Peyer's patch (tissue), 4 donors: ENCODE data around the gene SMYD3. TPM values are rescaled to one million over a fixed set of nuclear protein-coding genes. Genes with fewer than 3 reads are reported as not detected.

Source experiments
- DNase-seq, 3 donors: peaks; one replicate each; pipeline ENCODE4 v3.0.0-alpha.2; 2017 to 2019
- H3K27ac ChIP-seq, 4 donors: fragments of 200-600 bp; sonication (generic); one replicate each; pipeline ENCODE4 v1.5.1; 2016 to 2019
- H3K27me3 ChIP-seq, 2 donors: fragments of 200-600 bp; sonication (generic); one replicate each; pipeline ENCODE4 v1.5.1; 2019
- H3K36me3 ChIP-seq, 3 donors: fragments of 200-600 bp; sonication (generic); one replicate each; pipeline ENCODE4 v1.5.1; 2016 to 2019
- H3K4me1 ChIP-seq, 4 donors: fragments of 200-600 bp; sonication (generic); one replicate each; pipeline ENCODE4 v1.5.1; 2016 to 2019
- H3K4me3 ChIP-seq, 4 donors: fragments of 200-600 bp; sonication (generic); 1 replicate in 3 of 4; 2 replicates in 1 of 4; pipeline ENCODE4 v1.5.1; 2016 to 2019; ENCODE audit warnings: mild to moderate bottlenecking in 1 of 4
- H3K9me3 ChIP-seq, 4 donors: fragments of 200-600 bp; sonication (generic); one replicate each; pipeline ENCODE4 v1.5.1; 2016 to 2019; ENCODE audit warnings: mild to moderate bottlenecking in 1 of 4
- CTCF ChIP-seq, 6 experiments: fragments of 450-650 bp in 4 of 6; fragments of 200-600 bp in 2 of 6; sonication (generic) in 1 of 6; IDR thresholded peaks; one replicate each; pipeline ENCODE4 v1.5.1; 2017 to 2019; ENCODE audit warnings: antibody characterized with exemption in 6 of 6, mild to moderate bottlenecking in 3 of 6, moderate library complexity in 1 of 6
- POLR2A ChIP-seq, 2 donors: fragments of 450-650 bp; IDR thresholded peaks; one replicate each; pipeline ENCODE4 v1.5.1; 2017; ENCODE audit warnings: antibody characterized with exemption in 2 of 2, mild to moderate bottlenecking in 2 of 2, moderate library complexity in 2 of 2
- total RNA-seq, 4 donors: library from RNA; depleted of rRNA; stranded (reverse); fragments of >200 nt; gene quantifications; one replicate each; pipeline ENCODE4 v1.1.0, GENCODE V29; 2016

SMYD3 gene
- total RNA-seq, 4 donors from 2014 or later, result 19.8 to 55.3 (median 26.9) TPM

- Histone ChIP-seq H3K36me3 (no peaks in the 10 kb centered on the region), H3K4me1 (no peaks in the 10 kb centered on the region), H3K27me3 (no peaks in the 10 kb centered on the region), H3K9me3 (no peaks in the 10 kb centered on the region), H3K4me3 (no peak overlapping the region), H3K27ac (no peak overlapping the region)
- no peak for TF ChIP-seq POLR2A (IDR thresholded peaks at IDR 0.05)
- no peak for DNase-seq
These were observed 510.3 kb downstream of the SMYD3 start for GRCh38 chr1:245996811-245997210.

- no peak overlapping the region for H3K27ac ChIP-seq
- DNase-seq, result no peak
- no peaks in the 10 kb centered on the region for H3K9me3 ChIP-seq
- TF ChIP-seq POLR2A (IDR thresholded peaks at IDR 0.05), result no peak
- no peak for TF ChIP-seq CTCF (IDR thresholded peaks at IDR 0.05)
- H3K36me3 ChIP-seq, result no peaks in the 10 kb centered on the region
- H3K4me1 ChIP-seq, result no peaks in the 10 kb centered on the region
- no peak overlapping the region for H3K4me3 ChIP-seq
- H3K27me3 ChIP-seq, result no peaks in the 10 kb centered on the region
These were observed 511.6 kb downstream of the SMYD3 start for GRCh38 chr1:245995474-245995873.

GRCh38 chr1:245991266-245991665 is 515.8 kb downstream of the SMYD3 start:
- H3K4me1 ChIP-seq, result peaks cover 0 to 4% (median 0%) of the 10 kb centered on the region in 4 donors

GRCh38 chr1:245990315-245991022 is 516.6 kb downstream of the SMYD3 start:
- Histone ChIP-seq H3K27me3 (no peaks in the 10 kb centered on the region), H3K4me3 (no peak overlapping the region), H3K27ac (no peak overlapping the region), H3K9me3 (no peaks in the 10 kb centered on the region), H3K4me1 (peaks cover 0 to 6% (median 0%) of the 10 kb centered on the region in 4 donors), H3K36me3 (no peaks in the 10 kb centered on the region)
- TF ChIP-seq POLR2A (IDR thresholded peaks at IDR 0.05) (no peak), CTCF (IDR thresholded peaks at IDR 0.05) (no peak)
- no peak for DNase-seq

More at GRCh38 chr1:245991266-245991665, 515.8 kb downstream of the SMYD3 start:
- H3K27me3 ChIP-seq, result no peaks in the 10 kb centered on the region
- no peaks in the 10 kb centered on the region for H3K9me3 ChIP-seq
- H3K36me3 ChIP-seq, result no peaks in the 10 kb centered on the region
- TF ChIP-seq POLR2A (IDR thresholded peaks at IDR 0.05) (no peak), CTCF (IDR thresholded peaks at IDR 0.05) (no peak)
- no peak for DNase-seq
- H3K4me3 ChIP-seq, result no peak overlapping the region
- H3K27ac ChIP-seq, result no peak overlapping the region

- no peaks in the 10 kb centered on the region for H3K27me3 ChIP-seq
- TF ChIP-seq POLR2A (IDR thresholded peaks at IDR 0.05) (no peak), CTCF (IDR thresholded peaks at IDR 0.05) (no peak)
- H3K36me3 ChIP-seq, result no peaks in the 10 kb centered on the region
- H3K4me1 ChIP-seq, result peaks cover 0 to 6% (median 0%) of the 10 kb centered on the region in 4 donors
- H3K4me3 ChIP-seq, result no peak overlapping the region
- H3K9me3 ChIP-seq, result no peaks in the 10 kb centered on the region
- DNase-seq, result no peak
- H3K27ac ChIP-seq, result no peak overlapping the region
These were observed 518.5 kb downstream of the SMYD3 start for GRCh38 chr1:245988393-245989078.

- no peaks in the 10 kb centered on the region for H3K27me3 ChIP-seq
- no peaks in the 10 kb centered on the region for H3K36me3 ChIP-seq
- no peak for DNase-seq
- H3K4me1 ChIP-seq, result peaks cover 0 to 6% (median 0%) of the 10 kb centered on the region in 4 donors
- TF ChIP-seq POLR2A (IDR thresholded peaks at IDR 0.05) (no peak), CTCF (IDR thresholded peaks at IDR 0.05) (no peak)
- H3K9me3 ChIP-seq, result no peaks in the 10 kb centered on the region
- no peak overlapping the region for H3K27ac ChIP-seq
- no peak overlapping the region for H3K4me3 ChIP-seq
These were observed 519.1 kb downstream of the SMYD3 start for GRCh38 chr1:245987997-245988392.
